Ovary (tissue), 3 donors: ENCODE measurements around the gene AHR.

ENCODE experiments used
- EP300 ChIP-seq: sonication (generic); formaldehyde crosslinking; IDR thresholded peaks from one replicate; pipeline ENCODE4 v1.6.1; 2017; ENCODE audit warnings: antibody characterized with exemption
- POLR2A ChIP-seq: fragments of 450-650 bp; IDR thresholded peaks from one replicate; pipeline ENCODE4 v1.6.1; 2017; ENCODE audit warnings: antibody characterized with exemption, mild to moderate bottlenecking, moderate library complexity
- TF ChIP-seq, protein P1 (sequence below), 3 donors: fragments of 450-650 bp in 2 of 3; fragments of 200-600 bp in 1 of 3; IDR thresholded peaks; one replicate each; pipeline versions ENCODE4 v1.5.1 to v1.8.0; 2016 to 2022; ENCODE audit warnings: antibody characterized with exemption in 3 of 3, mild to moderate bottlenecking in 1 of 3
- donor health status: DM: no; HTN: no; CAD: no.

DNA sequence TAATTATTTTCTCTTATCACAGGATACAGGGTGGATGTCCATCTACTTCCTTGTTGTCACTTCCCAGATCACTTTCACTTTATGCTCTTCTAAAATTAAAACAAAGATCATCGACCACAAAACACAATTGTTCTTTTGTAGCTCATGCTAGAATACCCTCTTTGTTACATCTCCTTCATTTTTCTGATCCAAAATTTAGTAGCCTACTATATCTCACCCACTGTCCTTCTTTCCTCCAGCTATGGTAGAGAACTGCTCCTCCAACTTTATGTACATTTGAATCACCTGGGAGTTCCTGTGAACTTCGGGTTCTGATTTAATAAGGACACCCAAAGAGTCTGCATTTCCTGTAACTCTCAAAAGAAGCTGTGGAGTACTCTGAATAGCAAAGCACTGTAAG lies 1.2 kb upstream of the AHR start:
- TF ChIP-seq, protein P1, sequence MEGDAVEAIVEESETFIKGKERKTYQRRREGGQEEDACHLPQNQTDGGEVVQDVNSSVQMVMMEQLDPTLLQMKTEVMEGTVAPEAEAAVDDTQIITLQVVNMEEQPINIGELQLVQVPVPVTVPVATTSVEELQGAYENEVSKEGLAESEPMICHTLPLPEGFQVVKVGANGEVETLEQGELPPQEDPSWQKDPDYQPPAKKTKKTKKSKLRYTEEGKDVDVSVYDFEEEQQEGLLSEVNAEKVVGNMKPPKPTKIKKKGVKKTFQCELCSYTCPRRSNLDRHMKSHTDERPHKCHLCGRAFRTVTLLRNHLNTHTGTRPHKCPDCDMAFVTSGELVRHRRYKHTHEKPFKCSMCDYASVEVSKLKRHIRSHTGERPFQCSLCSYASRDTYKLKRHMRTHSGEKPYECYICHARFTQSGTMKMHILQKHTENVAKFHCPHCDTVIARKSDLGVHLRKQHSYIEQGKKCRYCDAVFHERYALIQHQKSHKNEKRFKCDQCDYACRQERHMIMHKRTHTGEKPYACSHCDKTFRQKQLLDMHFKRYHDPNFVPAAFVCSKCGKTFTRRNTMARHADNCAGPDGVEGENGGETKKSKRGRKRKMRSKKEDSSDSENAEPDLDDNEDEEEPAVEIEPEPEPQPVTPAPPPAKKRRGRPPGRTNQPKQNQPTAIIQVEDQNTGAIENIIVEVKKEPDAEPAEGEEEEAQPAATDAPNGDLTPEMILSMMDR (IDR thresholded peaks at IDR 0.05) = no peak
- no peak for TF ChIP-seq POLR2A
- TF ChIP-seq EP300 = no peak
